ENCODE data around the gene MIGA1.

MIGA1 gene

DNA sequence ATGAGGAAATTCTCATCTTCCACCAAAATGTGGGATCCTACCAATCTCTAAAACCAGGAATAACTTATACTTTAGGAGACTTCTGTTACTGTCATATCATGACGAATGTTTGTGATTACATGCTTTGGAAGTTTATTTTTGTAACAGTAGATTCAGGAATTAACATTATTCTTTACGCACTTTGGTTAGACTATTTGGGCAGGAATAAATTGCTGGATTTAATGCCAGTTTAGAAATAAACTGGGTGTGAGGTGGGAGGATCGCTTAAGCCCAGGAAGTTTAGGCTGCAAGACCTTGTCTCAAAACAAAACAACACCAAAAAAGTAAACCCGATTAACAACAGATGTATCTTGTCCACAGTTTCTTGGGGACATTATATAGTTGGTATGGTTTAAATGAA is 52.1 kb downstream of the MIGA1 start:
- ChIA-PET CTCF (no interaction called here), POLR2A (no interaction called here)
- TF ChIP-seq, protein P1, sequence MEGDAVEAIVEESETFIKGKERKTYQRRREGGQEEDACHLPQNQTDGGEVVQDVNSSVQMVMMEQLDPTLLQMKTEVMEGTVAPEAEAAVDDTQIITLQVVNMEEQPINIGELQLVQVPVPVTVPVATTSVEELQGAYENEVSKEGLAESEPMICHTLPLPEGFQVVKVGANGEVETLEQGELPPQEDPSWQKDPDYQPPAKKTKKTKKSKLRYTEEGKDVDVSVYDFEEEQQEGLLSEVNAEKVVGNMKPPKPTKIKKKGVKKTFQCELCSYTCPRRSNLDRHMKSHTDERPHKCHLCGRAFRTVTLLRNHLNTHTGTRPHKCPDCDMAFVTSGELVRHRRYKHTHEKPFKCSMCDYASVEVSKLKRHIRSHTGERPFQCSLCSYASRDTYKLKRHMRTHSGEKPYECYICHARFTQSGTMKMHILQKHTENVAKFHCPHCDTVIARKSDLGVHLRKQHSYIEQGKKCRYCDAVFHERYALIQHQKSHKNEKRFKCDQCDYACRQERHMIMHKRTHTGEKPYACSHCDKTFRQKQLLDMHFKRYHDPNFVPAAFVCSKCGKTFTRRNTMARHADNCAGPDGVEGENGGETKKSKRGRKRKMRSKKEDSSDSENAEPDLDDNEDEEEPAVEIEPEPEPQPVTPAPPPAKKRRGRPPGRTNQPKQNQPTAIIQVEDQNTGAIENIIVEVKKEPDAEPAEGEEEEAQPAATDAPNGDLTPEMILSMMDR (IDR thresholded peaks at IDR 0.05; ENCODE audit: control extremely low read depth, extremely low read depth, low read depth, missing control alignments): no peak
- no peak for DNase-seq (ENCODE audit: extremely low spot score)

DNA sequence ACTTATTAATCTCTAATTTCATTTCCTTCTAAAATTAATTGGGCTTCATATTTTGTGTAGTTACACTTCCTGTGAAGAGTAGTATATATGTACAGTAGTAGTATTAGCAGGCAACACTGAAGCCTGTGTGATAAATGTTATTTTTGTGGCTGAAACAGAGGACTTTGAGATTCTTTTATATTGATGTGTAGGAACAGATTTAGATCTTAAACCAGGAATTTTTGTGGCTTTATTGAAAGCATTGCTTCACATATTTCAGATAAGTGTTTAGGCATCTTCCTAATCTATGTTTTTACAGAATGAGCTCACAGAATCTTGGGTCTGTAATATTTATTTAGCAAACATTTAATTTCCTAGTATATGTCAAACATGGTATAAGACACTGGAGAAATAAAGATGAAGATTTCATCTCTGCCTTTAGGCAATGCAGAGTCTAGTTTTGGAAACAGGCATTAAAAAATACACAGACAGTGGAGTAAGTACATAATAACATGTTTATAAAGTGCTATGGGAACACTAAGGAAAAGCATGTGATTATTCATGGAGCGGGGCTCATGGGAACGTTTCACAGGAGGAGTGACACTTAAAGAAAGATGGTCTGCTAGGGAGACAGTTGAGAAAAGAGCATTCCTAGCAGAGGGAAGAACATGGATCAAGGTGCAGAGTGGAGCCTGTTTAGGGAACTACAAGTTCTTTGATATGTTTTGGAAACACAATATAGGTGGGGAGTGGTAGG is 52.7 kb downstream of the MIGA1 start:
- CTCF ChIA-PET: interaction anchor here (1.4 to 1.5 kb wide), 2 partner anchors 10 to 124 kb away, joined by 3 read pairs; no protein-coding TSS in a partner anchor
- POLR2A ChIA-PET: no interaction called here
- no peak for DNase-seq (ENCODE audit: extremely low spot score)
- TF ChIP-seq, protein P1 (IDR thresholded peaks at IDR 0.05; ENCODE audit: control extremely low read depth, extremely low read depth, low read depth, missing control alignments): no peak

DNA sequence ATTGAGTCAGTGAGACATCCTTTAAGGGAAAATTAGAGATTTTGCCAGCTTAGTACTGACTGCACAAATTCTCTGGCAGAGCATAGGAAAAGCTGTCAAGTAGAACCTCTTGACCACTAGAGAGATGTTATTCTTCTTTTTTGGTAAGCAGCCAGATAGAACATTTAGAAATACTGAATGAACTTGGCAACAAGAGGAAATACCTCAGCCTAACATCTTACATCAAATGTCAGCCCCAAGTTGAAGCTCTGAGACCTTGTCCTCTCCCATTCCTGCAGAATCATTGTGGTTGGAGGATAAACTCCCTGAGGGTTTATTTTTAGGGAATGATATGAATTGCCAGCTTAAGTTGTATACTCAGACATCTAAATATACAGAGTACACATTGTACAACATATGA is 53.5 kb downstream of the MIGA1 start:
- TF ChIP-seq, protein P1 (IDR thresholded peaks at IDR 0.05; ENCODE audit: control extremely low read depth, extremely low read depth, low read depth, missing control alignments): no peak
- ChIA-PET POLR2A (no interaction called here), CTCF (interaction anchor here (1.4 to 1.5 kb wide), 2 partner anchors 11 to 124 kb away, joined by 3 read pairs; no protein-coding TSS in a partner anchor)
- no peak for DNase-seq (ENCODE audit: extremely low spot score)

DNA sequence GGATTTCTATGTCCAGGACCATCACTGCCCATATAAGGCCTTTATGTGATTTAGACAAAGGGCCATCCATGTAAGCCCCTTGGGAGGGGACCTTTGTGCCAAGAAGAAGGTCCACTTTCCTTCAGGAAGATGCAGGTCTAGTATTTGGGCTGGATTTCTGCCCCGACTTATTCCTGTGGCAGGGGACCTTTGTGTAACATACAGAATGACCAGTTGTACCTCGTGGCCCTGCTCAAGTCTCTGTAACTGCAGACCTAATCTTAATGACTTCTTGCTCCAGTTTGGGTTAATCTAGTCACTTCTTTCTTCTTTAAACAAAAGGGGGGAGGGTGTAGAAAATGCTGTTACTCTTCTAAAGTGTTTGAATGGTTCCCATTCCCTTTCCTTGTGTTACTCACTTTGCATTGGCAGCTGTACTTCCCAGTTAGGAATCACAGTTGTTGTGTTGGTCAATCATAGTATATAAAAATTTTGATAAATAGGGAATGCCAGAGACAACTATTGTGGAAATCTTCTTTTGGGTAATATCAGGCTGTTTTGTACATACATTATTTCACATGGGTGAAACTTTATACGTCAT is 54.2 kb downstream of the MIGA1 start:
- CTCF ChIA-PET: interaction anchor here (1.1 to 1.5 kb wide), 3 partner anchors 11 to 125 kb away, joined by 3 read pairs; no protein-coding TSS in a partner anchor

DNA sequence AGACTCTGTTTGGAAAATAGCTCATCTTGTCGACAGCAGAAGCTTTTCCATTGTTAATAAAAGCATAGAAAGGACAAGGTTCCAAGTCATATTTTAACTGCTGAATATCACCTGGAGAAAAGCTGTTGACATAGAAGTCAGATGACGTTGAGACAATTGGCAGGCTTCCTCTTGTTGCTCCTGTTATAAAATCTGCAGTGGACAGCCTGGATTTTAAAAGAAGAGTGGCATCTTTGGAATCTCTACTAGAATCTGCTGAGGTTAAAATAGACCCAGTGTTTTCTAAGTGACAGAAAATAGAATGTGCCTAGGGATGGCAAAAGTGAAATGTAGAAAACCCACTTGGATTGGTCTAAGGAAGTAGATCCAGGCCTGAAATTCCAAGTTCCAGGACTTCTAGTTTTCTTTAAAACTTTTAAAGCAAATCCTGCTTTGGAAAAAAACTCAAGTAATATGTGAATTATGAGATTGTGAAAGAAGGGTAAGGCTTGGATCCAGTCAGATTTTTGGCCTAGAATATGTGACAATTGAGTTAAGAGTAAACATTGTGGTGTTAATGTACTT is 55.4 kb downstream of the MIGA1 start:
- TF ChIP-seq, protein P1 (IDR thresholded peaks at IDR 0.05; ENCODE audit: control extremely low read depth, extremely low read depth, low read depth, missing control alignments): no peak
- POLR2A ChIA-PET: no interaction called here
- CTCF ChIA-PET: interaction anchor here (0.9 to 1.3 kb wide), 3 partner anchors 14 to 23 kb away, joined by 3 read pairs; no protein-coding TSS in a partner anchor
- DNase-seq (ENCODE audit: extremely low spot score): no peak

More for the DNA sequence above, 54.2 kb downstream of the MIGA1 start:
- DNase-seq (ENCODE audit: extremely low spot score): no peak
- POLR2A ChIA-PET: no interaction called here
- TF ChIP-seq, protein P1 (IDR thresholded peaks at IDR 0.05; ENCODE audit: control extremely low read depth, extremely low read depth, low read depth, missing control alignments): no peak

DNA sequence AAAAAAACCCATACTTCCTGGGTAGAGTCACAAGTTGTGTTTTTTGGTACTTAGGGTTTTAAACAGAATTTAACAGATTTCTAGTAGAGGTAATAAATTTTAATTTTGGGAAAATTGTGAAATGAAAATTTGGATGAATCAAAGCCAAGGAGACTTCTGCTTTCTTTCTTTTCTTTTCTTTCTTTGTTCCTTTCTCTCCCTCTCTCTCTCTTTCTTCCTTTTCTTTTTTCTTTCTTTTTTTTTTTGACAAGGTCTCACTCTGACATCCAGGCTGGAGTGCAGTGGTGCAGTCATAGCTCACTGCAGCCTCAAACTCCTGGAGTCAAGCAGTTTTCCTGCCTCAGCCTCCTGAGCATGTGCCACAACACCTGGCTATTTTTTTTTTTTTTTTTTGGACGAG is 62.1 kb downstream of the MIGA1 start:
- ChIA-PET POLR2A (no interaction called here), CTCF (no interaction called here)
- no peak for DNase-seq (ENCODE audit: extremely low spot score)
- TF ChIP-seq, protein P1 (IDR thresholded peaks at IDR 0.05; ENCODE audit: control extremely low read depth, extremely low read depth, low read depth, missing control alignments): no peak
